ENCODE results near the gene PPM1G.

DNA sequence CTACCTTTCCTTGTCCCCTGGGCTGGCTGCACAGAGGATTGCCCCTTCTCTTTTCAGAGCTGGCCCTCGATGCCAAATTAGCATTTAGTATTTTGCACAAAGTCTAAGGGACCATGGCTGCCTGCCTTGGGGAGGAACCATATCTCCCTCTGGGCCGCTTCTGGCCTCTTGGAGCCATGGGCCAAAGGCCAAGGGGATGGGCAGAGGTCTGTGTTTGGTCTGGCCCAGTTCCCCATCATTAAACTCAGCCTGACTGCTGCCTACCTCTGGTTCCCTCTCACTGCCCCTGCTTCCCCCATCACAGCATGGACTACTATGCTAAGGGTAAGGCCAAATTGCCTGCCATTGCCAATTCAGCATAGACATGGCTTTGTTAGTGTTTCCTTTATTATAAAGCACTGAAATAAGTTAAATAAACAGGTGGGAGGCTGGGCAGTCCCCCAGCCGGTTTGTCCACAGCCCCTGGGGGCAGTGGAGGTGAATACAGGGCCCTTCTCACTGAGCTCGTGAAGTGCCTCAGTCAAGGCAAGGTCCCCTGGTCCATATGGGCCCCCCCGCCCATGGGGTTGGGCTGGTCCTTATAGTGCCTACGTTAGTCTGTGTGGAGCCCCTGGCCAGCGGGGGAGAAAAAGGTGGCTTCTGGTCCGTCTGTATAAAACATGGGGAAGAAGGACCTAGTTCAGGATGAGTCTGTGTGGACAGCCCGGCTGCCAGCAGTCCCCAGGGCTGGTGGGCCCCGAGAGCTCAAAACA, 32.3 kb downstream of the PPM1G start:
- TF ChIP-seq, protein P1, sequence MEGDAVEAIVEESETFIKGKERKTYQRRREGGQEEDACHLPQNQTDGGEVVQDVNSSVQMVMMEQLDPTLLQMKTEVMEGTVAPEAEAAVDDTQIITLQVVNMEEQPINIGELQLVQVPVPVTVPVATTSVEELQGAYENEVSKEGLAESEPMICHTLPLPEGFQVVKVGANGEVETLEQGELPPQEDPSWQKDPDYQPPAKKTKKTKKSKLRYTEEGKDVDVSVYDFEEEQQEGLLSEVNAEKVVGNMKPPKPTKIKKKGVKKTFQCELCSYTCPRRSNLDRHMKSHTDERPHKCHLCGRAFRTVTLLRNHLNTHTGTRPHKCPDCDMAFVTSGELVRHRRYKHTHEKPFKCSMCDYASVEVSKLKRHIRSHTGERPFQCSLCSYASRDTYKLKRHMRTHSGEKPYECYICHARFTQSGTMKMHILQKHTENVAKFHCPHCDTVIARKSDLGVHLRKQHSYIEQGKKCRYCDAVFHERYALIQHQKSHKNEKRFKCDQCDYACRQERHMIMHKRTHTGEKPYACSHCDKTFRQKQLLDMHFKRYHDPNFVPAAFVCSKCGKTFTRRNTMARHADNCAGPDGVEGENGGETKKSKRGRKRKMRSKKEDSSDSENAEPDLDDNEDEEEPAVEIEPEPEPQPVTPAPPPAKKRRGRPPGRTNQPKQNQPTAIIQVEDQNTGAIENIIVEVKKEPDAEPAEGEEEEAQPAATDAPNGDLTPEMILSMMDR (IDR thresholded peaks at IDR 0.05), result no peak
- TF ChIP-seq POLR2A (IDR thresholded peaks at IDR 0.05), result no peak
